ENCODE data around the gene WDR45B. TPM values are rescaled to one million over a fixed set of nuclear protein-coding genes. Genes with fewer than 3 reads are reported as not detected.
"Not testable (repeated sequence)": the region's sequence is repeated elsewhere in the genome, so short reads cannot be mapped to it uniquely, and the experiment has no call there.

WDR45B gene
- total RNA-seq, 1 donor from 2014 or later, result 61.4 TPM

GRCh38 chr17:82655523-82655922 is 7.3 kb upstream of the WDR45B start:
- DNase-seq, result no peak

GRCh38 chr17:82655038-82655479 is 6.8 kb upstream of the WDR45B start:
- DNase-seq, result peak; percentile 72

- not testable (repeated sequence) for DNase-seq
Observed at GRCh38 chr17:82654611-82655010, 6.4 kb upstream of the WDR45B start.

GRCh38 chr17:82653651-82654528 is 5.6 kb upstream of the WDR45B start:
- no peak for DNase-seq

- DNase-seq, result no peak
Observed at GRCh38 chr17:82650723-82651122, 2.5 kb upstream of the WDR45B start.

- DNase-seq, result no peak
Observed at GRCh38 chr17:82649501-82650261, 1.4 kb upstream of the WDR45B start.

GRCh38 chr17:82648742-82649331 is 593 bp upstream of the WDR45B start:
- DNase-seq, result no peak

GRCh38 chr17:82647593-82648164 is 565 bp downstream of the WDR45B start:
- peak; percentile 36 for DNase-seq

- no peak for DNase-seq
Observed at GRCh38 chr17:82645516-82645915, 2.7 kb downstream of the WDR45B start.

- no peak for DNase-seq
Observed at GRCh38 chr17:82644148-82644547, 4.1 kb downstream of the WDR45B start.

- DNase-seq, result no peak
Observed at GRCh38 chr17:82642022-82642421, 6.2 kb downstream of the WDR45B start.

- DNase-seq, result no peak
Observed at GRCh38 chr17:82640036-82640435, 8.2 kb downstream of the WDR45B start.

- DNase-seq, result no peak
Observed at GRCh38 chr17:82639628-82640027, 8.6 kb downstream of the WDR45B start.

GRCh38 chr17:82638183-82638773 is 10.0 kb downstream of the WDR45B start:
- no peak for DNase-seq

- peak; percentile 26 for DNase-seq
Observed at GRCh38 chr17:82636626-82637598, 11.3 kb downstream of the WDR45B start.

GRCh38 chr17:82633343-82633742 is 14.9 kb downstream of the WDR45B start:
- DNase-seq, result no peak

GRCh38 chr17:82632451-82632850 is 15.8 kb downstream of the WDR45B start:
- no peak for DNase-seq

- DNase-seq, result no peak
Observed at GRCh38 chr17:82631544-82631943, 16.7 kb downstream of the WDR45B start.

- no peak for DNase-seq
Observed at GRCh38 chr17:82630212-82630611, 18.0 kb downstream of the WDR45B start.

GRCh38 chr17:82629748-82630147 is 18.5 kb downstream of the WDR45B start:
- no peak for DNase-seq

- no peak for DNase-seq
Observed at GRCh38 chr17:82627405-82627804, 20.8 kb downstream of the WDR45B start.

Measured in dermis blood vessel endothelial cell (primary cell).